NCI-H2196 treated with DMSO at 0.1 percent for 48 hours (cell line): ENCODE results near the gene NINJ1.

Source experiments
- DNase-seq: peaks from one replicate; lab custom pipeline; 2025; ENCODE audit not compliant: unreplicated experiment; lab: John Stamatoyannopoulos, UW

Gene NINJ1

GRCh38 chr9:93134015-93134739, at the start of gene NINJ1:
Gene NINJ1 (minus strand): TSS chr9:93134251. CDS start chr9:93134217, 34 bp downstream.
- DNase-seq = peak; percentile 34

- DNase-seq = no peak
These were observed 49.1 kb upstream of the NINJ1 start for GRCh38 chr9:93183131-93183662.

GRCh38 chr9:93182572-93182971, 48.5 kb upstream of the NINJ1 start:
- DNase-seq = no peak

- no peak for DNase-seq
These were observed 47.8 kb upstream of the NINJ1 start for GRCh38 chr9:93181672-93182435.

- no peak for DNase-seq
These were observed 46.9 kb upstream of the NINJ1 start for GRCh38 chr9:93180938-93181337.

GRCh38 chr9:93178851-93179786, 45.1 kb upstream of the NINJ1 start:
- DNase-seq = no peak

GRCh38 chr9:93177676-93178075, 43.6 kb upstream of the NINJ1 start:
- no peak for DNase-seq

GRCh38 chr9:93174976-93175375, 40.9 kb upstream of the NINJ1 start:
- DNase-seq = no peak

GRCh38 chr9:93173365-93174051, 39.5 kb upstream of the NINJ1 start:
- DNase-seq = no peak

- no peak for DNase-seq
These were observed 38.8 kb upstream of the NINJ1 start for GRCh38 chr9:93172666-93173364.

- DNase-seq = no peak
These were observed 37.4 kb upstream of the NINJ1 start for GRCh38 chr9:93171261-93171990.

GRCh38 chr9:93170571-93170970, 36.5 kb upstream of the NINJ1 start:
- DNase-seq = no peak

GRCh38 chr9:93169444-93169843, 35.4 kb upstream of the NINJ1 start:
- DNase-seq = no peak

GRCh38 chr9:93168581-93168980, 34.5 kb upstream of the NINJ1 start:
- DNase-seq = no peak

GRCh38 chr9:93167838-93168237, 33.8 kb upstream of the NINJ1 start:
- no peak for DNase-seq

GRCh38 chr9:93167185-93167584, 33.1 kb upstream of the NINJ1 start:
- DNase-seq = no peak

- DNase-seq = no peak
These were observed 32.6 kb upstream of the NINJ1 start for GRCh38 chr9:93166699-93167098.

GRCh38 chr9:93164085-93164484, 30.0 kb upstream of the NINJ1 start:
- DNase-seq = no peak
